ENCODE results near the gene RAPGEFL1. TPM values are rescaled to one million over a fixed set of nuclear protein-coding genes. Genes with fewer than 3 reads are reported as not detected.
"Not testable (repeated sequence)": the region's sequence is repeated elsewhere in the genome, so short reads cannot be mapped to it uniquely, and the experiment has no call there.

RAPGEFL1 gene
- total and polyA plus RNA-seq, 2 donors (not counting 3 experiments of a cell fraction or from before 2014, with no cell fraction given): 8.6 to 11.8 TPM

DNA sequence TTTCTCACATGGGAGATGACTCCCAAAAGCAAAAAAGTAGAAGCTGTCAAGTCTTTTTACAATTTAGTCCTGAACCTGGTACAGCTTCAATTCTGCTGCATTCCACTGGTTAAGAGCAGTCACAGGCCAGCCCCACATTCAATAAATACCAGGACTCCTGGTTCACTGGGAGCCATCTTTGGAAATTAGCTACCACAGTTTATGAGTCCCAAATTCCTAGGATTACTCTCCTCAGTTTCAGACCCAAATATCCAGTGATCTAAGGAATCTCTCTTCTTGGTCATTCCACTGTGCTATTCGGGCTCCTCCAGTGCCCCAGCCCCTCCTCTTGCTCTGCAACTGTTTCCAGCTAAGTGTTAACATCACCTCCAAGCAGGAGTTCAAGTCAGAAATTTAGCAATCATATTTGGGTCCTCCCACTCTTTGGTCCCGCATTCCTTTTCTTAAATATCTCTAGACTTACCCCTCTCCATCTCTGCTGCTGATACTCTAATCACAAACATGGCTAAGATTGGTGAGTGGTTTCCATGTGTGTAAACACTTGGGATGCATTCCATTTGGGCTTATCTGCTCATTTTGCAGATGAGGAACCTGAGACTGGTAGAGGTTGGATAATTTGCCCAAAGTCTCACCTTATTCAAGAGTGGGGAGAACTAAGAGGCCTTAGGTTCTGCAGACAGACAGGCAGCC, 32.3 kb downstream of the RAPGEFL1 start:
- no peaks in the 10 kb centered on the region for H3K79me2 ChIP-seq (ENCODE audit: control insufficient read depth, insufficient read depth, low read length)
- no TSS peak for BruUV-seq (replicated peaks)
- no peak for DNase-seq (ENCODE audit: low read depth, low spot score)
- intact Hi-C loops (cut with micrococcal nuclease) (loop anchor here (10.0 kb wide), 1 partner anchor 205 kb away; the partner anchor contains the start of gene TOP2A), dilution Hi-C loops (cut with MboI; ENCODE audit: extremely low pct_ligation_motif_present, low sequenced_read_pairs) (no loop called here)
- H3K9me1 ChIP-seq (replicated peaks; ENCODE audit: control insufficient read depth, extremely low read depth, insufficient read depth, low read length): no peaks in the 10 kb centered on the region
- no peak for FAIRE-seq
- ChIA-PET CTCF (interaction anchor here (0.8 to 2.2 kb wide), 4 partner anchors 9 to 171 kb away, joined by 3 to 13 read pairs (median 6); partner anchors contain the start of gene WIPF2), POLR2A (interaction anchor here (0.5 kb wide), 1 partner anchor 80 kb away, joined by 7 read pairs; no protein-coding TSS in a partner anchor)
- H3K27me3 ChIP-seq (ENCODE audit: control insufficient read depth in 2 of 2, insufficient read depth in 2 of 2, low read length in 2 of 2): no peaks in the 10 kb centered on the region
- H3K4me1 ChIP-seq (ENCODE audit: control insufficient read depth, extremely low read depth, insufficient read depth, low read length): no peaks in the 10 kb centered on the region
- H3K36me3 ChIP-seq (ENCODE audit: control insufficient read depth in 2 of 2, extremely low read depth in 1 of 2, insufficient read depth in 2 of 2, low read length in 2 of 2): no peaks in the 10 kb centered on the region
- no peak overlapping the region for H3K9ac ChIP-seq (replicated peaks; ENCODE audit: extremely low read depth, insufficient read depth, low read length)
- no peak overlapping the region for H3K27ac ChIP-seq (ENCODE audit: insufficient read depth, low read depth, low read length)
- H3K9me3 ChIP-seq (replicated peaks; ENCODE audit: control insufficient read depth, insufficient read depth, low read length): no peaks in the 10 kb centered on the region
- H2AFZ ChIP-seq (ENCODE audit: low read depth, low read length): no peak overlapping the region
- no peak for TF ChIP-seq FOS (IDR thresholded peaks at IDR 0.05; ENCODE audit: borderline replicate concordance, insufficient read depth, low read length)
- no peaks in the 10 kb centered on the region for H4K20me1 ChIP-seq (replicated peaks; ENCODE audit: control insufficient read depth, extremely low read depth, insufficient read depth, low read length)
- H3K4me2 ChIP-seq (ENCODE audit: insufficient read depth, low read length): no peak overlapping the region
- H3K4me3 ChIP-seq (replicated peaks in 1 of 3; ENCODE audit: insufficient read depth in 1 of 3, low read depth in 1 of 3, low read length in 3 of 3): no peak overlapping the region

DNA sequence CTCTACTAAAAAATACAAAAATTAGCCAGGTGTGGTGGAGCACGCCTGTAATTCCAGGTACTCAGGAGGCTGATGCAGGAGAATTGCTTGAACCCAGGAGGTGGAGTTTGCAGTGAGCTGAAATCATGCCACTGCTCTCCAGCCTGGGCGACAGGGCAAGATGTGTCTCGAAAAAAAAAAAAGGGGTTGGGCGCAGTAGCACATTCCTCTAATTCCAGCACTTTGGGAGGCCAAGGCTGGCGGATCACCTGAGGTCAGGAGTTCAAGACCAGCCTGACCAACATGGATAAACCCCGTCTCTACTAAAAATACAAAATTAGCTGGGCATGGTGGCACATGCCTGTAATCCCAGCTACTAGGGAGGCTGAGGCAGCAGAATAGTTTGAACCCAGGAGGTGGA, 36.6 kb downstream of the RAPGEFL1 start:
- H3K9ac ChIP-seq (replicated peaks; ENCODE audit: extremely low read depth, insufficient read depth, low read length); H4K20me1 ChIP-seq (replicated peaks; ENCODE audit: control insufficient read depth, extremely low read depth, insufficient read depth, low read length); H3K79me2 ChIP-seq (ENCODE audit: control insufficient read depth, insufficient read depth, low read length); H3K9me3 ChIP-seq (replicated peaks; ENCODE audit: control insufficient read depth, insufficient read depth, low read length); CTCF ChIA-PET; POLR2A ChIA-PET; intact Hi-C loops (cut with micrococcal nuclease); H2AFZ ChIP-seq (ENCODE audit: low read depth, low read length); H3K27me3 ChIP-seq (ENCODE audit: control insufficient read depth in 2 of 2, insufficient read depth in 2 of 2, low read length in 2 of 2); H3K9me1 ChIP-seq (replicated peaks; ENCODE audit: control insufficient read depth, extremely low read depth, insufficient read depth, low read length); BruUV-seq (replicated peaks); H3K4me1 ChIP-seq (ENCODE audit: control insufficient read depth, extremely low read depth, insufficient read depth, low read length); H3K36me3 ChIP-seq (ENCODE audit: control insufficient read depth in 2 of 2, extremely low read depth in 1 of 2, insufficient read depth in 2 of 2, low read length in 2 of 2); FAIRE-seq; H3K4me2 ChIP-seq (ENCODE audit: insufficient read depth, low read length); H3K4me3 ChIP-seq (replicated peaks in 1 of 3; ENCODE audit: insufficient read depth in 1 of 3, low read depth in 1 of 3, low read length in 3 of 3); dilution Hi-C loops (cut with MboI; ENCODE audit: extremely low pct_ligation_motif_present, low sequenced_read_pairs); DNase-seq (ENCODE audit: low read depth, low spot score); H3K27ac ChIP-seq (ENCODE audit: insufficient read depth, low read depth, low read length): not testable (repeated sequence)

Data from endothelial cell of umbilical vein (primary cell).